GM12875 (cell line): ENCODE data around the gene SMARCE1.
"Not testable (repeated sequence)": the region's sequence is repeated elsewhere in the genome, so short reads cannot be mapped to it uniquely, and the experiment has no call there.

Experiments
- H3K4me3 ChIP-seq: one replicate; pipeline ENCODE4 v1.5.1; 2011; ENCODE audit warnings: low read depth, low read length, control low read depth
- TF ChIP-seq, protein P1 (sequence below): IDR thresholded peaks from 2 replicates; pipeline ENCODE4 v1.5.1; 2011; ENCODE audit warnings: low read depth, mild to moderate bottlenecking, control low read depth, inconsistent platforms, low read length, moderate library complexity, borderline replicate concordance; ENCODE audit not compliant: insufficient read depth

Gene SMARCE1

DNA sequence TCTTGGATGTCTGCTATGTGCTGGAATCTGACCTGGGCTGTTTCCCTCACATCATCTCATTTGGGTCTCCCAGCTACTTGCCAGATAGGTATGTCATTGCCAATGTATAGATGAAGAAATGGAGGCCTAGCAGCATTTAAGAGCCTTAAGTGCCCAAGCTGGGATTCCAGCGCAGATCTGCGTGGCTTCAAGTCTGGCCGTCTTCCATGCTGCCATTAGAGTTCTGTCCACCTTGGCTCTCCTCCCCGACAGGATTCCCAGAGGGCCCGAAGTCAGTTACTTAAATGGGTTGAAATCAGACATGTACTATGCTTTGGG, 49.4 kb downstream of the SMARCE1 start:
- no peak overlapping the region for H3K4me3 ChIP-seq
- TF ChIP-seq, protein P1, sequence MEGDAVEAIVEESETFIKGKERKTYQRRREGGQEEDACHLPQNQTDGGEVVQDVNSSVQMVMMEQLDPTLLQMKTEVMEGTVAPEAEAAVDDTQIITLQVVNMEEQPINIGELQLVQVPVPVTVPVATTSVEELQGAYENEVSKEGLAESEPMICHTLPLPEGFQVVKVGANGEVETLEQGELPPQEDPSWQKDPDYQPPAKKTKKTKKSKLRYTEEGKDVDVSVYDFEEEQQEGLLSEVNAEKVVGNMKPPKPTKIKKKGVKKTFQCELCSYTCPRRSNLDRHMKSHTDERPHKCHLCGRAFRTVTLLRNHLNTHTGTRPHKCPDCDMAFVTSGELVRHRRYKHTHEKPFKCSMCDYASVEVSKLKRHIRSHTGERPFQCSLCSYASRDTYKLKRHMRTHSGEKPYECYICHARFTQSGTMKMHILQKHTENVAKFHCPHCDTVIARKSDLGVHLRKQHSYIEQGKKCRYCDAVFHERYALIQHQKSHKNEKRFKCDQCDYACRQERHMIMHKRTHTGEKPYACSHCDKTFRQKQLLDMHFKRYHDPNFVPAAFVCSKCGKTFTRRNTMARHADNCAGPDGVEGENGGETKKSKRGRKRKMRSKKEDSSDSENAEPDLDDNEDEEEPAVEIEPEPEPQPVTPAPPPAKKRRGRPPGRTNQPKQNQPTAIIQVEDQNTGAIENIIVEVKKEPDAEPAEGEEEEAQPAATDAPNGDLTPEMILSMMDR: no peak

DNA sequence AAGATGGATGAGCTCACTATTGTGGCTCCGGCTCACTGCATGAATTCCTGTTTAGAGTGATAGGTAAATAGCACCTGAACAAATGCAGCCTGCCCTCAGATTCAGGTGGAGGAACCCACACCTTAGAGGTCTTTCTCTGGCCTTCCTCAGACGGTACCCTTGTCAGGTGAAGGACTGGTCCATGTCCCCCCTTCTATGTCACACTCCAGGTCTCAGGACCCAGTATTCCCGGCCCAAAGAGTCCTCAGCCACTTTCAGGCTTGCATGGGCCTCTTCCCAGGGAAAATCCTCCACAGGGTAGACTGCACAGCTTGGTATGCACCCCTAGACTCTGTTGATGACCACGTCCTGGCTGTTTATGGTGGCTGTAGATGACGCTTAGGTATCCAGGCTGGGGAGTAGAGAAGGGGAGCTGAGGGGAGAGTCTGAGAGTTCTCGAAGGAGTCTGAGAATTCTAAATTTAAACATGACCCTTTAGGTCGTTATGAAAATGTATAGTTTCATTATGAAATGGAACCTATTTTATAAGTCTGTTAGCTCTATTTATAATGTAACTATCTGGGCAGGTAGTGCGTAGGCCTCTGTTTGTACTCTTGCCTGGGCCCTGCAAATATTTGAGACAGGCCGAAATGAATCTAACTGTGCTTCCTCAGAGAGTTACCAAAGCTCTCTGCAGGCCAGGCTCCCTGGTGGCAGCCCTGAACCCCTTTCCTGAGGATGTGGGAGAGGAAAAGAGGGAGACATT, 49.9 kb downstream of the SMARCE1 start:
- TF ChIP-seq, protein P1: no peak
- H3K4me3 ChIP-seq: no peak overlapping the region

DNA sequence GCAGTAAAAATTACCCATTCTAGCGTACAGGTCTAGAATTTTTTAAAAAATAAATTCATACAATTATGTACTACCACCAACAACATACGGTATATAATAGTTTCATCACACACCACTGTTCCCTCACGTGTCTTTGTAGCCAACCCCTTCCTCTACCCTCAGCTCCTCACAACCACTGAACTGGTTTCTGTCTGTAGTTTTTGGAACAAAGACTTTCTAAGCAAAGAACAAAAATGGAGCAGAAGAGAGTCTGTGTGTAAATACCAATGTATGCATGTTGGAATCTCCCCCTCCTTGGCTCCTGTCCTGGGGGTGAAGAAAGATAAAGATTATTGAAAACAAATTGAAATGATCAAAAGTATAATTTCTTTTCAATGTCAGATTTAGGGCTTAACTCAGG, 50.5 kb downstream of the SMARCE1 start:
- TF ChIP-seq, protein P1: no peak
- no peak overlapping the region for H3K4me3 ChIP-seq

DNA sequence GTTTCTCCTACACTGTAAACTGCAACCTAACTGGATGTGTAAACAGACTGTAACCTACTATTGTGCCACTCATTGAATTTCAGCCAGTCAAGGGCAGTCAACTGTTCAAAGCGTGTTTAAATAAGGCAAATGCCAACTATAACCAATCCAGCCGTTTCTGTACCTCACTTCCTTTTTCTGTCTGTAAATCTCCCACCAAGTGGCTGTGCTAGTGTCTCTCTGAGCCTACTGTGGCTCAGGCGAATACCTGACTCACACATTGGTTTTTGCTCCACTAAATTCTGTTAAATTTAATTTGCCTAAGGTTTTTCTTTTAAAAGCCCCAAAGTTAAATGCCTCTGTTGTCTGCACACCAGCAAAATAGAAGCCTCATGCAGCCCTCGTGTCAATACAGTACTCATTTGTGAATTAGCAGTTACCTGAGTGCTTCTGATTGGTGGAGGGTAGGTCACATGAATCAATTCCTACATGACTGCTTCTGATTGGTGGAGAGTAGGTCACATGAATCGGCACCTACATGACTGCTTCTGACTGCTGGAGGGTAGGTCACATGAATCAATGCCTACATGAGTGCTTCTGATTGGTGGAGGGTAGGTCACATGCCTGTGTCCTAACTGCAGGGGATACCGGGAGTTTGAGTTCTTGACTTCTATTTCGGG, 51.2 kb downstream of the SMARCE1 start:
- TF ChIP-seq, protein P1: no peak
- H3K4me3 ChIP-seq: no peak overlapping the region

DNA sequence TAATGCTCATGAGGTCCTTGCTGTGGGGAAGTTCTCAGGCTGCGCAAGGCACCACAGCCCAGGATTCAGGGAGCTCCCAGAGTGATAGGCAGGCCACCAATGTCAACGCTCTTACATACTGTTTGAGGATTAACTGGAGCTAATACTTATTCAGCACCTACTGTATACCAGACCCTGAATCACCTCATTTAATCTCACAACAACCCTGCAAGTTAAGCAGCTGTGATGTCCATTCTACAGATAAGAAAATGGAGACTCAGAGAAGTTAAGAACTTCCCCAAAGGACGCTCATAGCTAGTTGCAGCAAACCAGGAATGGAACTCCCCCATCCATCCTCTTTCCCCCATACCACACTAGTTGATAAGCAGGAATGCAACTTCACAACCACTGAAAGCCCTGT, 56.9 kb downstream of the SMARCE1 start:
- H3K4me3 ChIP-seq: no peak overlapping the region
- TF ChIP-seq, protein P1: no peak

DNA sequence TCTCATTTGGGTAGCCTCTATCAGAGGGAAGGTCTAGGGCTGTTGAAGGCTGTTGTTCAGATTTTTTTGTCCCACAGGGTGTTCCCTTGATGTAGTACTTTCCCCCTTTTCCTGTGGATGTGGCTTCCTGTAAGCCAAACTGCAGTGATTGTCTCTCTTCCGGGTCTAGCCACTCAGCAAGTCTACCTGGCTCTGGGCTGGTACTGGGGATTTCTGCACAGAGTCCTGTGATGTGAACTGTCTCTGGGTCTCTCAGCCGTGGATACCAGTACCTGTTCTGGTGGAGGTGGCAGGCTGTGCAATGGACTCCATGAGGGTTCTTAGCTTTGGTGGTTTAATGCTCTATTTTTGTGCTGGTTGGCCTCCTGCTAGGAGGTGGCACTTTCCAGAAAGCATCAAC, 59.1 kb downstream of the SMARCE1 start:
- H3K4me3 ChIP-seq: no peak overlapping the region
- TF ChIP-seq, protein P1: no peak

DNA sequence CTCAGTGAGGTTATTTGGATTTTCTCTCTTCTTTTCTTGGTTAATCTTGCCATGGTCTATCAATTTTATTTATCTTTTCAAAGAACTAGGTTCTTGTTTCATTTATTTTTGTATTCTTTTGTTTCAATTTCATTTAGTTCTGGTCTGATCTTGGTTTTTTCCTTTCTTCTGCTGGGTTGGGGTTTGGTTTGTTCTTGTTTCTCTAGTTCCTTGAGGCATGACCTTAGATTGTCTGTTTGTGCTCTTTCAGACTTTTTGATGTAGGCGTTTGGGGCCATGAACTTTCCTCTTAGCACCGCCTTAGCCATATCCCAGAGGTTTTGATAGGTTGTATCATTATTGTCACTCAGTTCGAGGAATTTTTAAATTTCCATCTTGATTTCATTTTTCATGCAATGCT, 61.4 kb downstream of the SMARCE1 start:
- not testable (repeated sequence) for H3K4me3 ChIP-seq

DNA sequence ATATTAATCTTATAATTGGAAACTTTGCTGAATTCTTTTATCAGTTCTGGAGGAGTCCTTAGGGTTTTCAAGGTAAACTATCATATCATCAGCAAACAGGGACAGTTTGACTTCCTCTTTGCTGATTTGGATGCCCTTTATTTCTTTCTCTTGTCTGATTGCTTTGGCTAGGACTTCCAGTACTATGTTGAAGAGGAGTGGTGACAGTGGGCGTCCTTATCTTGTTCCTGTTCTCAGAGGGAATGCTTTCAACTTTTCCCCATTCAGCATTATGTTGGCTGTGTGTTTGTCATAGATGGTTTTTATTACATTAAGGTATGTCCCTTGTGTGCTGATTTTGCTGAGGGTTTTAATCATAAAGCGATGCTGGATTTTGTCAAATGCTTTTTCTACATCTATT, 62.7 kb downstream of the SMARCE1 start:
- H3K4me3 ChIP-seq: not testable (repeated sequence)
